Muscle of back (tissue), 11 donors: ENCODE measurements around the gene HMGCL. TPM values are rescaled to one million over a fixed set of nuclear protein-coding genes. Genes with fewer than 3 reads are reported as not detected.

ENCODE experiments used
- DNase-seq, 3 donors: peaks; one replicate each; pipeline versions ENCODE4 v3.0.0 to v3.0.0-alpha.2; 2013
- polyA plus RNA-seq, 10 donors: library from polyadenylated mRNA; unstranded; fragments of 120-200 nt; gene quantifications; one replicate each; pipeline ENCODE4 v1.2.1, GENCODE V29; 2013; ENCODE audit not compliant: insufficient read length in 10 of 10

HMGCL gene
- polyA plus RNA-seq, 10 donors: 19.3 to 24.5 (median 22.9) TPM

GRCh38 chr1:23777979-23778814 is 47.0 kb downstream of the HMGCL start, which contains the start of gene PITHD1:
Gene PITHD1 (plus strand): TSS chr1:23778418. CDS start chr1:23778516, 98 bp downstream.
- peak; percentile 82 to 94 (median 91) for DNase-seq

GRCh38 chr1:23776217-23776616 is 49.0 kb downstream of the HMGCL start:
- no peak for DNase-seq

GRCh38 chr1:23774174-23774880 is 50.9 kb downstream of the HMGCL start:
- no peak for DNase-seq

DNA sequence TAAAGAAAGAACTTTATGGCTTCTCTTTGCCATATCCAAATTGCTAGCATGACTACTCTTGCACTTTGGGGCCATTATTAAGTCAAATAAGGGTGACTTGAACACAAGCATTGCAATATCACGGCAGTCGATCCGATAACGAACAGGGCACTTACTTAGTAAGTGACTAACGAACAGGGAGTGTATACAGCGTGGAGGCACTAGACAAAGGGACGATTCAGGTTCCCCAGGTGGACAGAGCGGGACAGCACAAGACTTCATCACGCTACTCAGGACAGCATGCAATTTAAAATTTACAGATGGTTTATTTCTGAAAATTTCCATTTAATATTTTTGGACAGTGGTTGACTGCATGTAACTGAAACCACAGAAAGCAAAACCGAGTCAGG is 52.4 kb downstream of the HMGCL start:
- no peak for DNase-seq

GRCh38 chr1:23772049-23772853 is 53.0 kb downstream of the HMGCL start:
- peak; percentile 67 to 89 (median 85) for DNase-seq

DNA sequence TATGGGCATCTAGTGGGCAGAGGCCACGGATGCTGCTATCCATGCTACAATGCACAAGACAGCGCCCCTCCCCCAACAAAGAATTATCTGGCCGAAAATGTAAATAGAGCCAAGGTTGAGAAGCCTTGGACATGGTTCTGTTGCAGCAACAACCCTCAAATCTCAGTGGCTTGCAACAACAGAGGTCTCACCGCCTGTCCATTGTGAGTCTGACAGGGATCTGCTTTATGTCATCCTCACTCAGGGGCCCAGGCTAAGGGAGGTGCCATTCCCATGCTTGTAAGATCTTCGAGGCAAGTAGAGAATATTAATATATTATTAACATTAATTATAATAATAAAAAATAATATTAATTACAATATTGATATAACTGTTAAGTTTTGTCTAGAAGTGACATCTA is 56.5 kb downstream of the HMGCL start:
- no peak for DNase-seq

GRCh38 chr1:23763041-23763577 is 62.1 kb downstream of the HMGCL start:
- no peak for DNase-seq

- no peak for DNase-seq
Observed at GRCh38 chr1:23759277-23759676, 66.0 kb downstream of the HMGCL start.

DNA sequence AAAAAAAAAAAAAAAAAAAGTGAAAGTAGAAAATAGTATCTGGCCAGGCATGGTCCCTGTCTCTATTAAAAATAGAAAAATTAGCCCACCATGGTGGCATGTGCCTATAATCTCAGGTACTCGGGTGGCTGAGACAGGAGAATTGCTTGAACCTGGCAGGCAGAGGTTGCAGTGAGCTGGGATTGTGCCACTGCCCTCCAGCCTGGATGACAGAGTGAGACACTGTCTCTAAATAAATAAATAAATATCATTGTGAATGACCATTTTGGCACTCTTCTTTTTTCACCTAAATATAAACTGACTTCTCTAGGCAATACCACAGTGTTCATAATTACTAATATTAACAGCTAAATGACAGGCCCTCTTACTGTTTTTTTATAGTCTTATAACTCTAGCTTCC is 67.4 kb downstream of the HMGCL start:
- DNase-seq: no peak

DNA sequence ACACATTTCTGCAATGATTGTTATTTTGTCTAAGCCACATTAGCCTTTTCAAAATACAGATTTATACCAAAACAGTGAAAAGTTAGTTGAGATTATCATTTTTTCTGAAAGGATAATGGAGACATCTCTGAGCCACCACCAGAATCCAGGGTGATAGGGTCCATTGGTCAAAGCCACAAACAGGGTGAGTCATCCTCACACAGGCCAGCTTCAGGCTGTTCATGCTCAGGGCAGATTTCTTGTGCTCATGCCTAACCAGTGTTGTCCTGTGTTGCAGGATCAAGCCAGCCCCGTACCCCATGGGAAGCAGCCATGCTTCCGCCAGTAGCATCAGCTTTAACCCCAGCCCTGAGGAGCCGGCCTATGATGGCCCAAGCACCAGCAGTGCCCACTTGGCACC is 68.6 kb downstream of the HMGCL start:
- DNase-seq: no peak

DNA sequence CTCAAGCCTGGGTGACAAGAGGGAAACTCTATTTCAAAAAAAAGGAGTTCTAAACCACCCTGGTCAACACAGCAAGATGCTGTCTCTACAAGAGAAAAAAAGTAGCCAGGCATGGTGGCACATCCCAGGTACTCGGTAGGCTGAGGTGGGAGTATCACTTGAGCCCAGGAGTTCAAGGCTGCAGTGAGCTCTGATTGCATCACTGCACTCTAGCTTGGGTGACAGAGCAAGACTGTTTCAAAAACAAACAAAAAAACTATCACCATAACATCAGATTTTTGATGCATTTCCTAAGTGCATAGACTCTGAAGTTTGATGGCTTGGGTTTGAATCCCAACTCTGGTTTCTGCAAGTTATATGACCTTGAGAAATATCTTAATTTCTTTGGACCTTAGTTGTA is 72.3 kb downstream of the HMGCL start:
- DNase-seq: no peak

Other genes with a start within 250 kb of the HMGCL start
- gene RPL11, start 133.6 kb downstream of the HMGCL start, polyA plus RNA-seq: 1,000 to 10,000 TPM; 2,591 to 3,347 (median 2,960) TPM
- 10 to 100 TPM; 24.3 to 34.9 (median 29.2) TPM for gene ELOA, start 82.0 kb downstream of the HMGCL start, polyA plus RNA-seq
- 10 to 100 TPM; 34.6 to 43.7 (median 37.8) TPM for gene PITHD1, start 47.0 kb downstream of the HMGCL start, polyA plus RNA-seq
- 10 to 100 TPM; 26.3 to 43.4 (median 30.5) TPM for gene LYPLA2, start 34.3 kb downstream of the HMGCL start, polyA plus RNA-seq
- gene GALE, start 24.7 kb downstream of the HMGCL start, polyA plus RNA-seq: 10 to 100 TPM; 16.1 to 23.6 (median 19.9) TPM
- 10 to 100 TPM; 11.2 to 20.8 (median 14.0) TPM for gene FUCA1, start 42.9 kb upstream of the HMGCL start, polyA plus RNA-seq
- under 1 TPM in 9 of 10 donors, not detected in 1; 0.03 to 0.18 (median 0.06) TPM for gene CNR2, start 87.9 kb upstream of the HMGCL start, polyA plus RNA-seq
- 100 to 1,000 TPM in 7 of 10 donors, 10 to 100 TPM in 3; 96.5 to 144 (median 104) TPM for gene PNRC2, start 134.4 kb upstream of the HMGCL start, polyA plus RNA-seq
- 100 to 1,000 TPM in 6 of 10 donors, 10 to 100 TPM in 4; 92.2 to 147 (median 121) TPM for gene SRSF10, start 154.9 kb upstream of the HMGCL start, polyA plus RNA-seq